ENCODE results near the gene PPP1R14C. TPM values are rescaled to one million over a fixed set of nuclear protein-coding genes. Genes with fewer than 3 reads are reported as not detected.

The PPP1R14C gene
- total RNA-seq, 4 donors from 2014 or later: 0.34 TPM; not detected in 3

- no peak for TF ChIP-seq CTCF (IDR thresholded peaks at IDR 0.05; ENCODE audit: low read depth)
Measured at GRCh38 chr6:150249261-150249660, 106.4 kb downstream of the PPP1R14C start.

DNA sequence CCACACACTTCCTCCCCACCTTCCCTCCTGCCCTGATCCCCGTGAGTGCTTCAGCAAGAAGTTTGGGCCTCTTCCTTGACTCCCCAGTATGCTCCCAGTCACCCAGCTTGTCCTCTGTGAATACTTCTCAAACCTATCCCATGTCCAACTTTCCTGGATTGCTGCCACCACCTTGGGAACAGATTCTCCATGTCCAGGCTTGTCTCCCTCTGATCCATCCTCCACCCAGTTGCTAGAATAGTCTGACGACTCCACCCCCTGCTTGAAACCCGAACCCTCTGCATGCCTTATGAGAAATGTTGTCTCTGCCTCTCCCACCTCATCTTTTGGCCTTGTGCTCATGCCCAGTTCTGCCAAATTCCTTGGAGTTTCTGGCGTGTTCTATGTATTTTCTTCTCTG is 108.0 kb downstream of the PPP1R14C start:
- no peak for TF ChIP-seq CTCF (IDR thresholded peaks at IDR 0.05; ENCODE audit: low read depth)

DNA sequence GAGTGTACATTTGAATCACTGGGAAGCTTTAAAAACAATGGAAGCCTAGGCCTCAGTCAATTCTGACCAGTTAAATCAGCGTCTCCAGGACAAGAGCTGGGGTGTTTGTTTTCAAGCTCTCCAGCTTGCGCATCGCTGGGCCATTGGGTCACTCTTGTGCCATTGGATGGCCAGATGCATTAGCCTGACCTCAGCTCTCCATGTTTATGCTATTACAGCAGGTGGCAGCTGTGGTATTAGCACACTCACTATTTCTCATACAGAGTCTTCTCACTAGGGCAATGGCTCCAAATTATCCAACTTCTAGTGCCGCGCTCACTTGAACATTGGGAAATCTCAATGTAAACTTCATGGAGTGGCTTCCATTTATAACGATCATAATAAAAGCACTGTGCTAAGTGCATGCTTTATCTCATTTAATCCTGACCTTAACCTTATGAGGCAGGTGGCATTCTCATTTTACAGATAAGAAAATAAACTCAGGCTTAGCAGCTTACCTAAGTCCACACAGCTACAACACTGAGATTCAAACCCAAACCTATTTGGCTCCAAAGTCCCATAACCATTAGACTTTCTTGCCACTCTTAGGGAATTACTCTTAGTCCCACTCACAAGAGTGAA is 108.8 kb downstream of the PPP1R14C start:
- no peak for TF ChIP-seq CTCF (IDR thresholded peaks at IDR 0.05; ENCODE audit: low read depth)

DNA sequence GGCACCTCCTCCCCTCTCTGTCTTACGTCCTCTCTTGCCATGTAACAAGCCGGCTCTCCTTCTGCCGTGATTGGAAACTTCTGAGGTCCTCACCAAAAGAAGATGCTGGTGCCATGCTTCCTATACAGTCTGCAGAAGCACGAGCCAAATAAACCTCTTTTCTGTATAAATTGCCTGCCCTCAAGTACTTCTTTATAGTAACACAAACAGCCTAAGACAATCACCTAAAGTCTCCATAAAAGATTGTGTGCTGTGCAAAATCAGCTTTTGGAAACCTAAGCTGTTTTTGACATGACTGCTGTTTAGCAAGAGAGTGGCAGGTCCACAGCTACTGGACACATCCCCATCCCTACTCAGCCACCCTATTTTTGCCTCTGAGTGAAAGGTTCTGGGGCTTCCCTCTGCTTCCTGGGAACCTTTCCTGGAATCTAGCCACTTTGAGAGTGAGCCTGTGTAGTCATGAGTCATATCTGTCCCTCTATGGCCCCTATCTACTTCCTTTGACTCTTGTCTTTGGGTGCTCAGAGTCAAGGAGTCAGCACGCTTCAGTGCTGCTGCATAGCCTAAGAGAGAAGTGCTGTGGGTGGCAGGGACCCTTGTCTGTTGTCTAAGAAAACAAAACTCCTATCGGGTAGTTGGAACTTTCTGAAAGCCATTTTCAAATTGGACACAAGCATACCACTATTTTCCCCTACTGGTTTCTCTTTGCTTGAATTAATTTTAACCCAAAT is 110.0 kb downstream of the PPP1R14C start:
- no peak for TF ChIP-seq CTCF (IDR thresholded peaks at IDR 0.05; ENCODE audit: low read depth)

GRCh38 chr6:150253489-150253888 is 110.6 kb downstream of the PPP1R14C start:
- no peak for TF ChIP-seq CTCF (IDR thresholded peaks at IDR 0.05; ENCODE audit: low read depth)

GRCh38 chr6:150254770-150255169 is 111.9 kb downstream of the PPP1R14C start:
- TF ChIP-seq CTCF (IDR thresholded peaks at IDR 0.05; ENCODE audit: low read depth): no peak

GRCh38 chr6:150255840-150256239 is 113.0 kb downstream of the PPP1R14C start:
- TF ChIP-seq CTCF (IDR thresholded peaks at IDR 0.05; ENCODE audit: low read depth): no peak
